HG03066 (cell line): ENCODE data around the gene HTR3C.
"Not testable (repeated sequence)": the region's sequence is repeated elsewhere in the genome, so short reads cannot be mapped to it uniquely, and the experiment has no call there.

Experiments used
- ATAC-seq: cut with Tn5 transposase; IDR thresholded peaks from one replicate; pipeline ENCODE4 v1.9.1; 2021; ENCODE audit warnings: low read depth; ENCODE audit not compliant: unreplicated experiment

The HTR3C gene

DNA sequence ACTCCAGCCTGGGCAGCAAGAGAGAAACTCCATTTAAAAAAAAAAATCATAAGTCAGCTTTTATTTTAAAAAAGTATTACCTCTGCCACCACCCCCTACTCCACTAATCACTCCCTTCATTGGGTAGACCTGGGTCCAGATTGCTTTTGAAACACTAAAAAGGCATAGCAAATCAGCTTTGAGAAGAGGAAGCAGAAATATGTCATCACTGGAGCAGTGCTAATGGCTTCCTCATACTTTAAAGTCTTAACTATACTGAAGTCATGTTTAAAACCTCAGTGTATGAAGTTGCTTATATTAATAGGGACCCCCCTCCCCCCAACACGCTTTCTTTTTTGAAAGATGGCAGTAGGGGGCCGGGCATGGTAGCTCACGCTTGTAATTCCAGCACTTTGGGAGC is 22.3 kb upstream of the HTR3C start:
- ATAC-seq = no peak

DNA sequence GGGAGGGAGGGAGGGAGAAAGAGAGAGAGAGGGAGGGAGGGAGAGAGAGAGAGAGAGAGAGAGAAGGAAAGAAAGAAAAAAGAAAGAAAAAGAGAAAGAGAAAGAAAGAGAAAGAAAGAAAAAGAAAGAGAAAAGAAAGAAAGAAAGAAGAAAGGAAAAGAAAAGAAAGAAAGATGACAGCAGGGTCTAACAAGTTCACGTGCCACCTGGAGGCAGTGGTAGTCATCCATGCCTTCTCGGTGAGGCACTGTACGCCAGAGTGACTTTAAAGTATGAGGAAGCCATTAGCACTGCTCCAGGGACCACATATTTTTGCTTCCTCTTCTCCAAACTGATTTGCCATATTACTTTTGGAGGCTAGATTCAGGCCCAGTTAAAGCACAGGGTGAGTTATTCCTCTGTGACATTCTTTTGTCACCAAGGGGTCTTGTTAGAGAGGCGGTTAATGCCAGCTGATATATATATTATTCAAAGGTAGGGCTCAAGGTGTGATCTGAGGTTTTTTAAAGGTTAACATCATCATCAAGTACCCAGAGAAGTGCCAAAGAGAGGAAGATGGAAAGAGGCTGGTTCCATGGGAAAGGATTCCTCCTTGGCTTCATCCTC is 21.6 kb upstream of the HTR3C start, which contains the start of gene HTR3D:
Gene HTR3D, plus strand, starts transcription at position 556 of the 606 bp plus-strand sequence. Its CDS starts 0 bp downstream, at position 556.
- ATAC-seq = no peak

DNA sequence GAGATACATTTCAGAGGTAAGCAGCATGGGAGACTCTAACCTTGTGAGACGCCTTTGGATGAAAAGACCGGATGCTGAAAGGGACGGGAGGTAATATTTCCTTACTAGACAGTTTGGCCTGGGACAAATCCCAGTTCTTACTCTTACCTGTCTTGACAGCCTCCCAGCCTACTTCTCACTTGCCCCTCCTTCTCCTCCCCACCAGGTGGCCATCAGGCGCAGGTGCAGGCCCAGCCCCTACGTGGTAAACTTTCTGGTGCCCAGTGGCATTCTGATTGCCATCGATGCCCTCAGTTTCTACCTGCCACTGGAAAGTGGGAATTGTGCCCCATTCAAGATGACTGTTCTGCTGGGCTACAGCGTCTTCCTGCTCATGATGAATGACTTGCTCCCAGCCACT is 15.0 kb upstream of the HTR3C start:
- ATAC-seq = no peak

DNA sequence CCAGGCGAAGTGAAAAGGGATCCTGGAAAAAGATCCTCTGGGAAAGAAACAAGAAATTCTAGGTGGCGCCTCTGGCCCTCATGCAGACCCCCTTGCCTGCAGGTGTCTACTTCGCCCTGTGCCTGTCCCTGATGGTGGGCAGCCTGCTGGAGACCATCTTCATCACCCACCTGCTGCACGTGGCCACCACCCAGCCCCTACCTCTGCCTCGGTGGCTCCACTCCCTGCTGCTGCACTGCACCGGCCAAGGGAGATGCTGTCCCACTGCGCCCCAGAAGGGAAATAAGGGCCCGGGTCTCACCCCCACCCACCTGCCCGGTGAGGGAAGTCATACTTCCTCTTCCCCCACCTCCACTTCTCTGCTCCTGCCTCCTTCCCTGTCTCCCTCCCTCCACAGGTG is 14.5 kb upstream of the HTR3C start:
- not testable (repeated sequence) for ATAC-seq

DNA sequence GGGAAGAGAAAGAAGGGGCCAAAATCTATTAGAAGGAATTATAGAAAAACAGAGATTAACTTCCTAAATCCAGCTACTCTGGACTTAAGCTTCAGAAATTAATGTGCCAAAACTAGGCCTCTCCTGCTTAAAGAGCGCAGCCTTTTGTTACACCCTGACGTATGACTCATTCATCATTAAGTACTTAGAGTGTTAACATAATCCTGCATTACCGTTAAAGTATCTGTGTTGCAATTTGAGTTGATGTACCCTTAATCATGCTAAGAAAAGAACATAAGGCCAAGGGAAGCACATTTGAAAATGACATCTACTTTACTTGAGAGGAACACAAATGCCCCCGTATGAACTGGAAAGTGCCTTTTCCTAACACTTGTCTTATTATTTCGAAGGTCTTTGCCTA is 13.4 kb upstream of the HTR3C start:
- ATAC-seq = no peak

DNA sequence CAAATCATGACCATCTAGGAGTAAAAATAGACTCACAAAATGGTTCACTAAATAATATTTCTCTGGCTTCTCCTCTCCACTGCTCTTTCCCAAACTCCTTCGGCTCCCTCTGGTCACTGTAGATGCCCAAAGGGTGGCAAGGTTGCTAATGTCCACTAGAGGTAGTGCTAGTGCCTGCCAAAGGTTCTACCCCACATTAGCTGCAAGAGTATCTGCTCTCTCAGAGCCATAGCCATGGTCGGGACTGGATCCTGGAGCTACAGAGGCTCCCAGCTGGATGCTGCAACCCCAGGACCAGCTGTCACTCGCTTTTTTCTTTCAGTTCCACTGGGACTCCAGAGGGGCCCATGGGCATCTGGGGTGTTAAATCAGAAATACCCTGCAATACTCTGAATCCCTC is 12.8 kb upstream of the HTR3C start:
- no peak for ATAC-seq

DNA sequence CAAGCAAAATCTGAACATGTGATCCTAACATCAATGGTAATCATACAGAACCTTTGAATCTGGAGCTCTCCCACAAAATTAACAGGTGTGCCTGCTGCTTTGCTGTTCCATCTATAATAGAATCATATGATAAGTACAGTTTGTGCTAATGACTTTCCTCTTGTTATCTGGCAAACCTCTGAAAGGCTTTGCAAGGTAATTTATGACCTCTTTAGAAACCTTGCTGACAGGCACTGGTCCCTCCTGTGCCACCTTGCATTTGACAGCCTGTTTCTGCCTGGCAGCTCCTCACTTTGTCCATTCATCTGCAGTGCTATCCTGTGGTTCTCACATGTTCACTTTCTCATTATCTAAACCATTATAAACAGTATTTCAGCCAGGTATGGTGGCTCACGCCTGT is 10.2 kb upstream of the HTR3C start:
- no peak for ATAC-seq

DNA sequence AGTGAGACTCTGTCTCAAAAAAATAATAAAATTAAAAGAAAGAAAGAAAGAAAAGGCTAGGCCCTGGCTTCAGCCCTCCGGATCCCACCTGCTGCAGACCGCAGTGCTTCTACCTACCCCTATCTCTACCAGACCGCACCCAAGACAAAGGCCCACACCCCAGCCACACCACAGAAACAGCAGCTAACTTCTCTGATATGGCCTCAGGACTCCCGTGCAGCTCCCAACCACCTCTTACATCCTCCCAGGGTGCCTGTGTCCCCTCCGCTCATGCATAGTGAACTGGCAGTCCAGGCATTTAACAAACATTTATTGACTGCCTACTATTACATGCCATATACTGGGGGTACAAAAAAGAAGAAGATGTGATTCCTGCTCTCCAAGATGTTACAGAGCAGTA is 6.9 kb upstream of the HTR3C start:
- no peak for ATAC-seq

DNA sequence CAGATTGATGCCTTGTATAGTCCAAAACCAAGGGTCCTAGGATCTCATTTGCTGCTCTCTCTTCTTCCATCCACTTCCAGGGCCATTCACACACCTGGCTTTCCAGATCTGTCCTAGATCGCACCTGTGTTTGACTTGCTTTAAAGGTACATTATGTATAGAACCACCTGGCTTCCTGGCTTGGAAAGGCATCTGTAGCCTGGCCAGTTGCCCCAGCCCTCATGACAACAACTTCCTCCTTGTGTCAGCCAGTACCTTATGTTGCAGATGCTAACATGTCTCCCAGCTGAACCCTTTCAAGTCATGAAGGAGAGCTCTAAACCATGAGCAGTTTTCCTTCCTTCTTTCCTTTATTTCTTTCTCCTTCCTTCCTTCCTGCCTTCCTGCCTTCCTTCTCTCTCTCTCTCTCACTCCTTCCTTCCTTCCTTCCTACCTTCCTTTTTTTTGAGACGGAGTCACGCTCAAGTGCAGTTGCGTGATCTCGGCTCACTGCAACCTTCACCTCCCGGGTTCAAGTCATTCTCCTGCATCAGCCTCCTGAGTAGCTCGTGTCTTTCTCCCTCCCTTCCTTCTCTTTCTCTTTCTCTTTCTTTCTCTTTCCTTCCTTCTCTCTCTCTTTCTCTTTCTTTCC is 2.5 kb upstream of the HTR3C start:
- ATAC-seq = no peak

DNA sequence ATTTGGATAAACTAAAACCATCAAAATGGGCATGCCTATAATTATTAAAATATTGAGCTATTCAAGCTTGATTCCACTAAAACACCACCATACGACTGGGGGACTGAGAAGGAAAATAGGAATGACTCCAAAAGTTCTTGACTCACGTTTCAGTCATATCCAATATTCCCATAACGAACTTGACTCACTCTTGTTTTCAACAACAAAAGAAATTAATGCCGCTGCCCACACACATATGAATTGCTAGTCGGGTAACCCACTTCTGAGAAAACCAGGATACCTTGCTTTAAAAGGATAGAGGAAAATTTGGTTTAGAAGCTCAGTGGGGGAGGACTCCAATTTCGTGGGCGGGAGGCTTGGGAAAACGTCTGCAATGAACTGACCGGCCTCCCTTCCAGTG is 5.2 kb downstream of the HTR3C start:
- ATAC-seq = no peak

DNA sequence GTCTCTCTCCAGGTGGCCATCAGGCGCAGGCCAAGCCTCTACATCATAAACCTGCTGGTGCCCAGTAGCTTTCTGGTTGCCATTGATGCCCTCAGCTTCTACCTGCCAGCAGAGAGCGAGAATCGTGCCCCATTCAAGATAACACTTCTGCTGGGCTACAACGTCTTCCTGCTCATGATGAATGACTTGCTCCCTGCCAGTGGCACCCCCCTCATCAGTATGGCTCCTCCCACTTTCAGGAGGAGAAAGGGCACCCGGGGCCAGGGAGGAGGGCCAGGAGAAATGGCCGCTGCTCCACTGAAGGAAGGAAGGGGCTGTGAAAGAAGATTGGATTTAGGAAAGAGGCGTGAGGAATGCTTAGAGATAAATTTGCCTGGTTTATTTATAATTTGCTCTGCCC is 6.6 kb downstream of the HTR3C start:
- no peak for ATAC-seq

DNA sequence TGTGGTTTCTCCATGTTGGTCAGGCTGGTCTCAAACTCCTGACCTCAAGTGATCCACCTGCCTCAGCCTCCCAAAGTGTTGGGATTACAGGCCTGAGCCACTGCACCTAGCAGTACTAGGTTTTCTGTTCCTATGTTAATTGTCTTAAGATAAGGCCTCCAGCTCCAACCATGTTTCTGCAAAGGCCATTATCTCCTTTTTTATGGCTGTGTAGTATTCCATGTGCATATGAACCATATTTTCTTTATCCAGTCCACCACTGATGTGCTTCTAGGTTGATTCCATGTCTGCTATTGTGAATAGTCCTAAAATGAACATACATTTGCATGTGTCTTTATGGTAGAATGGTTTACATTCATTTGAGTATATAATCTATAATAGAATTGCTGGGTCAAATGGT is 9.8 kb downstream of the HTR3C start:
- ATAC-seq = no peak

DNA sequence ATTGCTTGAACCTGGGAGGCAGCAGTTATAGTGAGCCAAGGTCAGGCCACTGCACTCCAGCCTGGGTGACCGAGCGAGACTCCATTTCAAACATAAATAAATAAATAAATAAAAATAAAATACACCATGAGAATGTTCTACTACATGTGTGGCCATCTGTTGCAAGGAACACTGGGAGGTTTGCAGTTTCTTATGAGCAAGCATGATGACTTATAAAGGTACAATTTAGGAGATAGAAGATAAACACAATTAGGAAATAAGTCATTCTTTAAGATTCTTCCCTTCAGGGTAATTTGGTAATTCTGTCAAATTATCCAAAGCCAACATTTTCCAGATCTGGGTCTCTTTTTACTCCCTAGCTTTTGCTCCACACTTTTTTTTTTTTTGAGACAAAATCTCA is 13.4 kb downstream of the HTR3C start:
- ATAC-seq = no peak

DNA sequence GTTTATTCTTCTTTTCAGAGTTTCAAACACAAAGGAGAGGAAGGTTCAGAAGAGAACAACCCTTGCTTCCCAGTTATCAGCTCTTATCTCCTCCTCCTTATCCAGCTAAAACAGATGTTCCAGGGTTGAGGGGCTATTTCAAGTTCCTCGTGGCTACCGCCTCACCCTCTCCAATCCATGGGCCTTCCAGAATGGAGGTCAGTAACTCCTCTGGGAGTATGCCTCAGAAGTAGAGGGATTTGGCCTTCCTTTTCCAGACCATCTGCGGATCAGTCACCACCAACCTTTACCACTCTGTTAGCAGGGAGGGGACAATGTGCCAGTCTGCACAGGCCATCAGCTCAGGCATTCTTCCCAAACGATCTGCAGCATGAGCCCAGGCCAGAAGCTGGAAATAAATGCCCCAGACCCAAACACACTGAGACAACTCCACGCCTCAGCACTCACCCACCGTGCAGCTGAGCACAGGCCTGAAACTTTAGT is 14.8 kb downstream of the HTR3C start:
- no peak for ATAC-seq

DNA sequence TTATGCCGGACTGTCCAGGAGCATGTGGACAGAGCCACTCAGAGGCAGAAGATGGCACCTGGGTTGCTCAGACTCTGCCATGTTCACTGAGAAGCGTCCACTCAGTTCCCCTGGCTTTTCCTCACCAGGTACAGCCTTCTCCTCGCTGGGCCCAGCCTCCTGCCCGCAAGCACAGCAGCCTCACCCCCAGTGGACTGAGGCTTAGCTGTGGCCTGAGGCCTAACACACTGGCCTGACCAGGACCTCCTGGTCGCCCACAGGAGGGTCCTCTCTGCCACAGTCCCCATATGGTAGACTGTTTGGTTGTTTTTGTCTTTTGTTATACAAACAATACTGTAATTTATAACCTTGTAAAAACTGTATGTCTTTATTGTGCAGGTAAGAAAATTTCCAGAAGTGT is 15.5 kb downstream of the HTR3C start:
- no peak for ATAC-seq

DNA sequence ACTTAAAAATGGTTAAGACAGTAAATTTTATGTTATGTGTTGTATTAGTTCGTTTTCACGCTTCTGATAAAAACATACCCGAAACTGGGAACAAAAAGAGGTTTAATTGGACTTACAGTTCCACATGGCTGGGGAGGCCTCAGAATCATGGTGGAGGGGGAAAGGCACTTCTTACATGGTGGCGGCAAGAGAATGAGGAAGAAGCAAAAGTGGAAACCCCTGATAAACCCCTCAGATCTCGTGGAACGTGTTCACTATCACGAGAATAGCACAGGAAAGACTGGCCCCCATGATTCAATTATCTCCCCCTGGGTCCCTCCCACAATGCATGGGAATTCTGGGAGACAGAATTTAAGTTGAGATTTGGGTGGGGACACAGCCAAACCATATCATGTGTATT is 18.3 kb downstream of the HTR3C start:
- not testable (repeated sequence) for ATAC-seq

DNA sequence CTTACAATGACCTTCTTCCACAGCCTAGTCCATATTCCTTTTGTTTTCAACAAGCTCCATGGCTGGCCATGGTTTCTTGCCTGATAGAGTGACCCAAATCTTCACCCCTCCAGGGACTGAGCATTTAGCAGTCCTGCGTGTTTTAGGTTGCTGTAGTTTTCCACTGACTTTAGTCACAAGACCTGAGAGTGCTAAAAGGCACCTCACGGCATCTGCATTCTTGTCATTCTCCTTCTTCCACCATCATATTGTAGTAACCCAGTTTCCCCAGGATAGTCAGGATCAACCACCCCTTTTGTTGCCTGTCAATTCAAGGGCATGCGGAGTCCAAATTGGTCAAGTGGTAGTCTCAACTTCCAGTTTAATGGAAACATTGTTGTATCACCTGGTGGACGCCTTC is 20.8 kb downstream of the HTR3C start:
- no peak for ATAC-seq

DNA sequence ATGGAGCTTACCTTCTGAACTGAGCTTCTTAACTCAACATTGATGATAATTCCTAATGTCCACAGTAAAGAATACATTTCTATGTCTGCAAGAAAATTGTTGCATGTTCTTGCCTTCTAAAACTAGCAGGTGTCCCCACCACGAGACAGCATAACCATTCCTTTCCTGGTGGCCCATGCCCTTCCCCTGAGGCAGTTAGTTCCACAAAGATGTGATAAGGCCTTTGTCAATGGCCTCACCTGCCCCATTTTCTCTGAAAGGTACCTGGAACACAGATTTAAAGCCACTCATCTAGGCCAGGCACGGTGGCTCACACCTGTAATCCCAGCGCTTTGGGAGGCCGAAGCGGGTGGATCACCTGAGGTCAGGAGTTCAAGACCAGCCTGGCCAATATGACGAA is 23.1 kb downstream of the HTR3C start:
- ATAC-seq = no peak

DNA sequence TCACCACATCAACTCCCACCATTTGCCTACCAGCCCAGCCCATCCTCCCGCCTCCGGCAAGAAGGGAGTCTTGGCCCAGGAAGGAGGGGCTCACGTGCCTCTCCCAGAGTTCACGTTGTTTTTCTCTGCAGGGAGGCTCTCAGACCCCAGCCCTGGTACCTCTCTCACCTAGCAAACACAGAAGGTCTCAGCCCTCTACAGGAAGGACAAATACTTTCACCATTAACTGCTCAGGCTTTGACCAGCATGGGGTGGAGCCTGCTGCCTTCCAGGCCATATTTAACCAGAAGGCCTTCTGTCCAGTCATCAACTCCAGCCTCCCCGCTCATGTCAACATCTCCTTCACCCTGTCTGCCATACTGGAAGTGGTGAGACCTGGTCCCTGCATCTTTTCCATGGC is 25.0 kb downstream of the HTR3C start:
- ATAC-seq = no peak

DNA sequence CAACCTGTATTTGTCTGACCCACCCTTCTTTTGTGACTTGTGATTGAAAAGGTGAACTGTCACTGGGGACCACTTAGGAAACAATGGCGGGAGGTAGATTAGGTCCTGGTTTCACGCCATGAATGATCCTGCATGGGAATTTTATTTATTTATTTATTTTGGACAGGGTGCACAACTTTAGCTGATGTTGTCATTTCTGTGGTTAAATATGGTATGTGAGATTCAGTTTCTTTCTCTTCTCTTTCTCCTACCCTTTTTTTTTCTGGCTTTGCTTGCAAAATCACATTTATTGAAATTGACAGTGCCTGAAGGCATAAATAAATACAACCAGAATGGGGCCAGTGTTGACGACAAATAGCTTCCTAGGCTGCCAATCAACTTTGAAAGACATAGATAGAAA is 26.0 kb downstream of the HTR3C start:
- ATAC-seq = no peak

DNA sequence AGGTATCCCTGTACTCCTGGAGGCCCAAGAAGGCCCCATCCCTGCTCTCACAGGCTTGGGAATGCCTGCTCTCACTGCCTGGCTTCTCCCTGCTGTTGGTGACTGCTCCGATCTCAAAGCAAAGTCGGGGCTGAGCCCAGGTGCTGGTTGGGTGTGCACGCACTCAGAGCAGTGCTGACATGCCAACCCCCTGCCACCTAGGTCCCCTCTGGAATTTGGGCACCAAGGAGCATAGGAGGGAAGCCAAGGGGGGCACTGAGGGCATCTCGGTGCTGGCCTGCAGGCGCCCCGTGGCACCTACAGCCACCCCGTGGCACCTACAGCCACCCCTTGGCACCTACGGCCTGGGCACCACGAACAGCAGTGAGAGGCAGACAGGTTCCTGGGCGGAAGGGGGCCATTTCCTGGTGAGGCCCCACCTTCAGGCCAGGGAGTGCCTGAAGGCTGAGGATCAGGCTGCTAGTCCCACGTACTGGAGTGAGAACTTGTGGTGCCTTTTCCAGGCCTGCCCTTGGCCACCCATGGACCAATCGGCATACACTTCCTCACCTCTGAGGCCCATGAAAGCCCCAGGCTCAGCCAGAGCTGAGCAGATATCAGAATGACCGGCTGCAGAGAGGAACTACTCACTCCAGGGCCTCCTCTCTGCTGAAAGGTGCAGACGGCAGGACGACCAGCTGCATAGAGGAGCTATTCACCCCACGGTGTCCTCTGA is 28.4 kb downstream of the HTR3C start:
- no peak for ATAC-seq

DNA sequence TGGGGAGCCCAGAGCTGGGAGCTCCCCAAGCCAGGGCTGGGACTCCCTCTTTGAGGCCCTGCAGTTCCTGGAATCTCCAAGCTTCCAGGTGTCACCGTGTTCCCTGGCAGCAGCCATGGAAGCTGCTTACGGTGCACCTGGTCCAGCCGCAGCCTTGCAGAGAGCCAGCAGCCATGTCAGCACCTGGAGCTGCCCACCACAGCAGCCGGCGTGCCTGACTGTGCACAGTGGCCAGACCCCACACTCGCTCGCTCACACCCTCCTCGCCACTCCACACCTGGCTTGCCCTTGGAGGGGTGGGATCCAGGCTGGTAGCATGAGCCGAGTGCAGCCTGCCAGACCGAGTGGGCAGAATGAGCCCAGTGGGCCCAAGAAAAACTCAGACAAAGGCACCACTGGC is 29.2 kb downstream of the HTR3C start:
- ATAC-seq = no peak
